Left lung (tissue), 10 donors: ENCODE measurements around the gene MTHFD1L. TPM values are rescaled to one million over a fixed set of nuclear protein-coding genes. Genes with fewer than 3 reads are reported as not detected.

Experiments used
- ATAC-seq: fragments of 200-7000 bp; cut with Tn5 transposase; one replicate; pipeline ENCODE4 v1.9.1; 2020; ENCODE audit warnings: moderate library complexity
- DNase-seq, 4 donors: peaks; one replicate each; pipeline ENCODE4 v3.0.0-alpha.2; 2013 to 2020
- H3K27ac ChIP-seq, 2 donors: fragments of 200-600 bp; sonication (generic) in 1 of 2; one replicate each; pipeline versions ENCODE4 v1.5.0 to v1.8.0; 2020 to 2021
- H3K27me3 ChIP-seq, 2 donors: fragments of 200-600 bp; sonication (generic) in 1 of 2; one replicate each; pipeline versions ENCODE4 v1.5.0 to v1.8.0; 2020 to 2021
- H3K36me3 ChIP-seq, 2 donors: fragments of 200-600 bp; sonication (generic) in 1 of 2; one replicate each; pipeline versions ENCODE4 v1.5.0 to v1.8.0; 2020 to 2021
- H3K4me1 ChIP-seq, 2 donors: fragments of 200-600 bp; one replicate each; pipeline ENCODE4 v1.8.0; 2021
- H3K4me3 ChIP-seq, 2 donors: fragments of 200-600 bp; sonication (generic) in 1 of 2; one replicate each; pipeline versions ENCODE4 v1.5.0 to v1.8.0; 2020 to 2021; ENCODE audit warnings: mild to moderate bottlenecking in 1 of 2
- H3K9me3 ChIP-seq, 2 donors: fragments of 200-600 bp; sonication (generic) in 1 of 2; one replicate each; pipeline versions ENCODE4 v1.5.0 to v1.8.0; 2020 to 2021
- CTCF ChIP-seq, 2 donors: fragments of 200-600 bp; sonication (generic) in 1 of 2; IDR thresholded peaks; one replicate each; pipeline versions ENCODE4 v1.5.0 to v1.8.0; 2021; ENCODE audit warnings: antibody characterized with exemption in 2 of 2
- intact Hi-C, 2 donors: fragments of 100-400 bp; cut with DNase I; formaldehyde crosslinking; loops; one replicate each; pipeline versions ENCODE4 v1.11.2 to v1.14.2; 2022
- polyA plus RNA-seq, 6 donors: library from polyadenylated mRNA; unstranded; fragments of 120-200 nt; gene quantifications; one replicate each; pipeline ENCODE4 v1.2.1, GENCODE V29; 2013; ENCODE audit not compliant: insufficient read length in 6 of 6
- total RNA-seq, 2 donors: library from RNA; stranded (reverse); fragmentation: NEBNext Ultra II Directional; extraction: Animal tissue kit (Norgen Biotek cat#: 25700); gene quantifications; one replicate each; pipeline ENCODE4 v1.2.1, GENCODE V29; 2021
- donor health status: DM: no; HTN: yes; CAD: no.
- donor health status: DM: no; HTN: no; CAD: no.

MTHFD1L gene
- total and polyA plus RNA-seq, 8 donors, result 11.9 to 38.2 (median 16.0) TPM

GRCh38 chr6:151093706-151094105, 228.2 kb downstream of the MTHFD1L start:
- no peak overlapping the region for H3K27ac ChIP-seq
- no peaks in the 10 kb centered on the region for H3K27me3 ChIP-seq
- H3K36me3 ChIP-seq, result peaks cover 0 to 29% of the 10 kb centered on the region in 2 donors
- intact Hi-C loops, result no loop called here
- no peaks in the 10 kb centered on the region for H3K9me3 ChIP-seq
- no peak for TF ChIP-seq CTCF (IDR thresholded peaks at IDR 0.05)
- no peak for ATAC-seq
- no peak overlapping the region for H3K4me3 ChIP-seq
- DNase-seq, result no peak
- H3K4me1 ChIP-seq, result no peaks in the 10 kb centered on the region

- no peaks in the 10 kb centered on the region for H3K27me3 ChIP-seq
- H3K4me1 ChIP-seq, result no peaks in the 10 kb centered on the region
- H3K9me3 ChIP-seq, result no peaks in the 10 kb centered on the region
- no peak overlapping the region for H3K27ac ChIP-seq
- DNase-seq, result no peak
- ATAC-seq, result no peak
- no peak overlapping the region for H3K4me3 ChIP-seq
- no peak for TF ChIP-seq CTCF (IDR thresholded peaks at IDR 0.05)
- intact Hi-C loops, result no loop called here
- peaks cover 0 to 29% of the 10 kb centered on the region in 2 donors for H3K36me3 ChIP-seq
Observed at GRCh38 chr6:151095538-151096254, 230.2 kb downstream of the MTHFD1L start.

GRCh38 chr6:151096255-151096612, 230.7 kb downstream of the MTHFD1L start:
- ATAC-seq, result no peak
- no peaks in the 10 kb centered on the region for H3K9me3 ChIP-seq

GRCh38 chr6:151096691-151097606, 231.4 kb downstream of the MTHFD1L start:
- ATAC-seq, result no peak

More at GRCh38 chr6:151096255-151096612, 230.7 kb downstream of the MTHFD1L start:
- TF ChIP-seq CTCF (IDR thresholded peaks at IDR 0.05), result no peak
- Histone ChIP-seq H3K4me1 (no peaks in the 10 kb centered on the region), H3K36me3 (peaks cover 0 to 28% of the 10 kb centered on the region in 2 donors), H3K27ac (no peak overlapping the region), H3K4me3 (no peak overlapping the region), H3K27me3 (no peaks in the 10 kb centered on the region)
- intact Hi-C loops, result no loop called here
- no peak for DNase-seq

More at GRCh38 chr6:151096691-151097606, 231.4 kb downstream of the MTHFD1L start:
- H3K4me3 ChIP-seq, result no peak overlapping the region
- no peak for TF ChIP-seq CTCF (IDR thresholded peaks at IDR 0.05)
- H3K36me3 ChIP-seq, result peaks cover 0 to 26% of the 10 kb centered on the region in 2 donors
- H3K4me1 ChIP-seq, result no peaks in the 10 kb centered on the region
- no peak for DNase-seq
- no peak overlapping the region for H3K27ac ChIP-seq
- H3K9me3 ChIP-seq, result no peaks in the 10 kb centered on the region
- H3K27me3 ChIP-seq, result no peaks in the 10 kb centered on the region
- intact Hi-C loops, result no loop called here
